Lung (tissue), 12 donors: ENCODE data around the gene MACROH2A1. TPM values are rescaled to one million over a fixed set of nuclear protein-coding genes. Genes with fewer than 3 reads are reported as not detected.
A peak's percentile ranks its signal among the peaks of the same experiment; 100 is the strongest.

ENCODE experiments used
- ATAC-seq: fragments of 200-7000 bp; cut with Tn5 transposase; one replicate; pipeline ENCODE4 v1.9.1; 2020; ENCODE audit warnings: moderate number of reproducible peaks; ENCODE audit not compliant: insufficient read depth, low FRiP score
- DNase-seq, 3 donors: peaks; one replicate each; pipeline ENCODE4 v3.0.0-alpha.2; 2013 to 2017
- H3K27ac ChIP-seq, 2 donors: one replicate each; pipeline ENCODE4 v1.5.1; 2013; ENCODE audit warnings: mild to moderate bottlenecking in 2 of 2, moderate library complexity in 2 of 2, control low read depth in 1 of 2, inconsistent platforms in 1 of 2, low read depth in 1 of 2, low read length in 1 of 2
- H3K27me3 ChIP-seq, 3 donors: one replicate each; pipeline ENCODE4 v1.5.1; 2013; ENCODE audit warnings: low read length in 2 of 3; ENCODE audit not compliant: control insufficient read depth in 3 of 3, insufficient read depth in 3 of 3
- H3K36me3 ChIP-seq, 4 donors: one replicate each; pipeline ENCODE4 v1.5.1; 2013; ENCODE audit warnings: low read length in 4 of 4, mild to moderate bottlenecking in 1 of 4, moderate library complexity in 1 of 4; ENCODE audit not compliant: control insufficient read depth in 4 of 4, insufficient read depth in 4 of 4
- H3K4me1 ChIP-seq, 5 donors: one replicate each; pipeline ENCODE4 v1.5.1; 2013; ENCODE audit warnings: low read length in 5 of 5, mild to moderate bottlenecking in 2 of 5, moderate library complexity in 1 of 5; ENCODE audit not compliant: control insufficient read depth in 5 of 5, insufficient read depth in 5 of 5
- H3K4me3 ChIP-seq: one replicate; pipeline ENCODE4 v1.5.1; 2013; ENCODE audit warnings: mild to moderate bottlenecking, control low read depth, moderate library complexity
- H3K9ac ChIP-seq, 2 donors: one replicate each; pipeline ENCODE4 v1.5.1; 2013; ENCODE audit warnings: low read length in 2 of 2, control low read depth in 1 of 2; ENCODE audit not compliant: insufficient read depth in 1 of 2
- H3K9me3 ChIP-seq, 4 donors: one replicate each; pipeline ENCODE4 v1.5.1; 2013; ENCODE audit warnings: low read length in 3 of 4, mild to moderate bottlenecking in 1 of 4, moderate library complexity in 1 of 4; ENCODE audit not compliant: control insufficient read depth in 4 of 4, insufficient read depth in 3 of 4
- WGBS, 2 donors: extraction: QIAGEN DNeasy Blood & Tissue Kit; methylation state at CpG; one replicate each; pipeline ENCODE4 v1.1.7; 2013; 5-methylcytosine and 5-hydroxymethylcytosine counted together
- polyA plus RNA-seq, 2 donors: library from polyadenylated mRNA; stranded (reverse); fragments of 200-250 nt; gene quantifications; one replicate each; pipeline ENCODE4 v1.2.1, GENCODE V29; 2013
- total RNA-seq, 2 donors: library from RNA; depleted of rRNA in 1 of 2; stranded (reverse); fragments of >200 nt in 1 of 2; gene quantifications; one replicate each; pipeline ENCODE4 v1.2.1, GENCODE V29; 2014 to 2021
- TF ChIP-seq, protein P1 (sequence below): IDR thresholded peaks from 2 replicates; pipeline ENCODE4 v1.5.1; 2012; ENCODE audit warnings: mild to moderate bottlenecking; ENCODE audit errors: control extremely low read depth, extremely low read depth
- donor health status: control.
- donor health status: control.
- donor health status: Bipolar disorder and iron deficiency.
- donor health status: healthy.
- donor health status: DM: yes; HTN: yes; CAD: no.

Gene MACROH2A1
- total and polyA plus RNA-seq, 4 donors: 149 to 334 (median 248) TPM

DNA sequence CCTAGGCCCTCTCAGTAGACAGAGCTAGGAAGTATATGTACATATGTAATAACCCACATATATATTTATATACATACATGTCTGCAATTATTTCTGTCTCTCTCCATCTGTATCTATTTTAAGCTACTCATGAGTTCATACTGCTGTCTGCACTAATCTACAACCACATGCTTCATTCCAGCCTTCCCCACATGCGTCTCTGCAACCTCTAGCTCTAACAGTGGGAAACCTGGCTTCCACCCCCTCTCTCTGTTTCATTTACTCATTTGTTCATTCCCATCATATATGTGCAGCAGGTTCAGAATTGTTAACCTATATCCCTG, 24.8 kb upstream of the MACROH2A1 start:
- H3K27ac ChIP-seq: no peak overlapping the region
- no peaks in the 10 kb centered on the region for H3K27me3 ChIP-seq
- H3K4me1 ChIP-seq: peaks cover 0 to 15% (median under 1%) of the 10 kb centered on the region in 5 donors
- ATAC-seq (no peak), DNase-seq (no peak)
- no peaks in the 10 kb centered on the region for H3K36me3 ChIP-seq
- no peak overlapping the region for H3K9ac ChIP-seq
- 43 to 77% methylated on average over 1 of the region's 1 CpG for WGBS, 2 donors
- no peak overlapping the region for H3K4me3 ChIP-seq
- TF ChIP-seq, protein P1, sequence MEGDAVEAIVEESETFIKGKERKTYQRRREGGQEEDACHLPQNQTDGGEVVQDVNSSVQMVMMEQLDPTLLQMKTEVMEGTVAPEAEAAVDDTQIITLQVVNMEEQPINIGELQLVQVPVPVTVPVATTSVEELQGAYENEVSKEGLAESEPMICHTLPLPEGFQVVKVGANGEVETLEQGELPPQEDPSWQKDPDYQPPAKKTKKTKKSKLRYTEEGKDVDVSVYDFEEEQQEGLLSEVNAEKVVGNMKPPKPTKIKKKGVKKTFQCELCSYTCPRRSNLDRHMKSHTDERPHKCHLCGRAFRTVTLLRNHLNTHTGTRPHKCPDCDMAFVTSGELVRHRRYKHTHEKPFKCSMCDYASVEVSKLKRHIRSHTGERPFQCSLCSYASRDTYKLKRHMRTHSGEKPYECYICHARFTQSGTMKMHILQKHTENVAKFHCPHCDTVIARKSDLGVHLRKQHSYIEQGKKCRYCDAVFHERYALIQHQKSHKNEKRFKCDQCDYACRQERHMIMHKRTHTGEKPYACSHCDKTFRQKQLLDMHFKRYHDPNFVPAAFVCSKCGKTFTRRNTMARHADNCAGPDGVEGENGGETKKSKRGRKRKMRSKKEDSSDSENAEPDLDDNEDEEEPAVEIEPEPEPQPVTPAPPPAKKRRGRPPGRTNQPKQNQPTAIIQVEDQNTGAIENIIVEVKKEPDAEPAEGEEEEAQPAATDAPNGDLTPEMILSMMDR: no peak
- peaks cover 2 to 11% (median 7%) of the 10 kb centered on the region in 4 donors for H3K9me3 ChIP-seq

DNA sequence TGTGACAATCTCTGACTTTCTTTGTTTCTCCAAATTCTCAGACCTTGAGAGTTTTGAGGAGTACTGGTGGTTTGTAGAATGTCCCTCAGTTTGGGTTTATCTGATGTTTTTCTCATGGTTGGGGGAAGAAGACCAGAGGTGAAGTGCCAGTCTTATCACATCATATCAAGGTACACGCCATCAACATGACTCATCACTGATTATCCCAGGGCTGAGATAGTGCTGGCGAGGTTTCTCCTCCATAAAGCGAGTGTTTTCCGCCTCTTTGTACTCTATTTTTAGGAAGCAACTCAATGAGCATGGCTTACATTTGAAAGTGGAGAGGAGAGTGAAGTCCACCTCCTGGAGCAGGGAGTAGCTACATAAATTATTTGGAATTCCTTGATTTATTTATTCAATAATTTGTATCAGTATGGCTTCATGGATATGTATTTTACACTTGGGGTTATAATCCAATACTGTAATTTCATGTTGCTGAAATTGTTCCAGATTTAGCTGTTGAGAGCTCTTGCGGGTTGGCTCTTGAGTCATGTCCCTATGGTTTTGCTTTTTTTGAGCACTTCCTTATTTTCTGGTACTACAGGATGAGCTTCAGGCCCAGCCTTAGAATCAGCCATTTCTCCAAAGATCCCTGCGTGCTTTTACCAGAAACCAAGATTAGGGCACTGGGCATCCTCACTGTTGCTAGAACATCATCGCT, 24.3 kb upstream of the MACROH2A1 start:
- no peaks in the 10 kb centered on the region for H3K27me3 ChIP-seq
- TF ChIP-seq, protein P1: no peak
- peaks cover 0 to 15% (median 0%) of the 10 kb centered on the region in 5 donors for H3K4me1 ChIP-seq
- 51 to 64% methylated on average over 7 of the region's 7 CpGs for WGBS, 2 donors
- H3K9ac ChIP-seq: no peak overlapping the region
- no peaks in the 10 kb centered on the region for H3K36me3 ChIP-seq
- DNase-seq (no peak), ATAC-seq (peak; percentile 34)
- H3K27ac ChIP-seq: no peak overlapping the region
- peaks cover 2 to 11% (median 4%) of the 10 kb centered on the region in 4 donors for H3K9me3 ChIP-seq
- H3K4me3 ChIP-seq: no peak overlapping the region

DNA sequence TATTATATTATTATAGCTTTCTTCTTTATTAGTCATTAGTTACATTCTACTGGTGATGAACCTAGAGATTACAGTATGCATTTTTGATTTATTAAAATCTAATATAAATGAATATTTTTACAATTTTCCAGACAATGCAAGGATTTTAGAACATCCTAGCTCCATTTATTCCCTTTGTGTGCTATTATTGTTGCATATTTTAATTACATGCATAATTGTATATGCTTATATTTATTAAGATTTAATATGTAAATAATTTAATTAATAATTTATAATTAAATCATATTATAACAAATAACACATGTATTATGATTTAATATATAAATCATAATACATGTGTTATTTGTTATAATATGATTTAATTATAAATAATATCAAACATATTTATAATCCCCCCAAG, 23.4 kb upstream of the MACROH2A1 start:
- ATAC-seq (no peak), DNase-seq (no peak)
- H3K4me3 ChIP-seq: no peak overlapping the region
- H3K9me3 ChIP-seq: peaks cover 2 to 11% (median 4%) of the 10 kb centered on the region in 4 donors
- H3K27ac ChIP-seq: no peak overlapping the region
- H3K4me1 ChIP-seq: peaks cover 0 to 15% (median 0%) of the 10 kb centered on the region in 5 donors
- no peak overlapping the region for H3K9ac ChIP-seq
- TF ChIP-seq, protein P1: no peak
- no peaks in the 10 kb centered on the region for H3K27me3 ChIP-seq
- no peaks in the 10 kb centered on the region for H3K36me3 ChIP-seq

DNA sequence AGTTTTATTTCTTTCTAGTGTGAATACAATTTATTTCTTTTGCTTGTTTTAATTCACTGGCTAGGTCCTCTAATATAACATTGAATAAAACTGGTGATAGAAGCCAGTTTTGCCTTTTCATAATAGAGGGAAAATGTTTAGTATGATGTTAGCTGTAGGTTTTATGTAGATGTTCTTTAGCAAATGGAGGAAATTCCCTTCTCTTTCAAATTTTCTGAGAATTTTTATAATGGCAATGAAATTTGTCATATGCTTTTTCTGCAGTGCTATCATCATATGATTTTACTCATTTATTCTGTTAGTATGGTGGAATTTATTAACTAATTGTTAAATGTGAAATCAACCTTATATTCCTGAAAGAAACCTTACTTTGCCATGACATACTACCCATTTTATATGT, 18.1 kb upstream of the MACROH2A1 start:
- TF ChIP-seq, protein P1: no peak
- Histone ChIP-seq H3K36me3 (no peaks in the 10 kb centered on the region), H3K27me3 (no peaks in the 10 kb centered on the region), H3K4me3 (no peak overlapping the region), H3K9ac (no peak overlapping the region), H3K9me3 (peaks cover 2 to 11% (median 4%) of the 10 kb centered on the region in 4 donors), H3K4me1 (no peaks in the 10 kb centered on the region), H3K27ac (no peak overlapping the region)
- ATAC-seq (no peak), DNase-seq (no peak)
